HT-29 (cell line): Measurements from ENCODE around the gene PLPP2. TPM values are rescaled to one million over a fixed set of nuclear protein-coding genes. Genes with fewer than 3 reads are reported as not detected.
A peak's percentile ranks its signal among the peaks of the same experiment; 100 is the strongest.

Source experiments
- DNase-seq: peaks from one replicate; pipeline ENCODE4 v3.0.0-alpha.2; 2015; ENCODE audit warnings: low spot score
- total RNA-seq: library from RNA; depleted of rRNA; stranded (reverse); fragments of >200 nt; shearing (Covaris generic); gene quantifications from 2 replicates; pipeline ENCODE4 v1.2.3, GENCODE V29; 2014

The PLPP2 gene
- total RNA-seq, 1 experiment from 2014 or later, result 226 TPM

- DNase-seq, result no peak
These were observed 24.6 kb upstream of the PLPP2 start for GRCh38 chr19:315811-316210.

DNA sequence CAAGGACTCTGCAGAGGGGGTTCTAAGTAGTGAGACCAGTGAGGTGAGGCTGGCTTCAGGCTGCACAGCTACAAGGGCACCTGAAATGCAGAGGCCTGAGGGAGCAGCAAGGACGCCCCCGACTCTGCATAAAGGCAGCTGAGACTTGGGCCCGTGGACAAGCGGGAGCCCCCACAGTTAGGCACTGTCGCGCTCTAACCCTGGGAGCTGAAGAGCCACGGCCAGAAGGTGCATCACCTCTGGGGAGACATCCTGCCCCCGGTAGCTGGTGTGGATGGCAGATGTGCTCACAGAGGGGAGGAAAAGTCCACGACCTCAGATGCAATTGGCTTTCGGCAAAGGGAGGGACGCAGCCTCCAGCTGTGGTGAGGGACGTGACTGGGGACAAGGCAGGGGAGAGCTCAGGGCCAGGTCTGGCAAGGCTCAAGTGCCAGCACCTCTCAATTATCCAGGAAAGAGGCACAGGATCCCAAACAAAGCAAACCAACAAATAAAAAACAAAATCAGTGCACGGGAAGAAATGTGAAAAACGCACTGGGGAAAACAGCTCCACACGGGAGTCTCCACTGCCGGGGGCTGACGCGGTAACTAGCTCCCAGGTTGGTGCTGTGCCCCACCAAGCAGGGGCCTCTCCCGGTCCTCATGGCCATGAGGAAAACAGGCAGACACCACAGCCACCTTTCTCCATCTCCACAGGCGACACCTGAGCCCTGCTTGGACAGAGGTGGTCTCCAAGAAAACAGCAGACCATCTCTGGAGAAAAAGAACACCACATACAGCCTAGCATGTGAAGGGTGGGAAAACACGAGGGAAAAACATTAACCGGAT lies 23.0 kb upstream of the PLPP2 start:
- DNase-seq, result no peak

- DNase-seq, result no peak
These were observed 22.2 kb upstream of the PLPP2 start for GRCh38 chr19:313169-313987.

DNA sequence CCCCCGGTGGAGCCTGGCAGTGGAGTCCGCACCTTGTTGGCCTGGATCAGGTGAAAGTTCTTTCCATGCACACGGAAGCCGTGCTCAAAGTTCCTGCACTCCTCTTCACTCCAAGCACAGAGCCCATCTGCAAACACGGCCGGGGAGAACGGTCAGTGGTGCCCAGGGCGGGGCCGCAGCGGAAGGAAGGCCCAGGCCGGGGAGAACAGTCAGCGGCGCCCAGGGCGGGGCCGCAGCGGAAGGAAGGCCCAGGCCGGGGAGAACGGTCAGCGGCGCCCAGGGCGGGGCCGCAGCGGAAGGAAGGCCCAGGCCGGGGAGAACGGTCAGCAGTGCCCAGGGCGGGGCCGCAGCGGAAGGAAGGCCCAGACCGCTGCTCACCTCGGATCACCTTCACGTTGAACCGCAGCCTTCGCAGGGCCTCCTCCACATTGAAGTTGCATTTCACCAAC lies 20.6 kb upstream of the PLPP2 start:
- no peak for DNase-seq

DNA sequence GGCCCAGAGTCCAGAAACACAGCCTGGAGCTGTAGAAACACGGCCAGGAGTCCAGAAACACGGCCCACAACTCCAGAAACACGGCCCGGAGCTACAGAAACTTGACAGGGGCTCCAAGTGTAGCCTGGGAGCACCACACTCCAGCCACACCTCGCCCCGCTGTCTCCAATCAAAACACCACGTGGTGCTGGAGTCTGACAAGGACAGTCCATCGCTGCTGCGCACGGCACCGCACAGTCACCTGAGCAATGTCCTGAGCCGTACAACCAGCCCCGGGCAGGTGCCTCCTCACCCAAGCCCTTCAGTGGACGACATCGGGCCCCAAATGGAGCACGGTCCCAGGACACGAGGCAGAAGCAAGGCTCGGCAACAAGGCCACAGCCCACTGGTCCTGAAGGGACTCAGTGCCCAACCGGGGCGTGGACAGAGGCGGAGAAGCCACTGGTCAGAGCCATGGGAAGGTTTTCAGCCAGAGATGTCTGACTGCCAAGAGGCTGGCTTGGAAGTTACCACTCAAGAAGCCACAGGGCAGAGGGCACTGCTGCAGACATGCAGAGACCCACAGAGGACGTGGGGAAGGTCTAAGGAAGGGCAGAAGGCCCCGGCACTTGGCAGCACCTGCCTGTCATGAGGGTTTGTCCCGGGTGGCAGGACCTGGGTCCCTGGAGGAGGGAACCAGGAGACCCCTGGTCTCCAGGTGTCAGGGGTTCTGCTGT lies 19.7 kb upstream of the PLPP2 start:
- no peak for DNase-seq

DNA sequence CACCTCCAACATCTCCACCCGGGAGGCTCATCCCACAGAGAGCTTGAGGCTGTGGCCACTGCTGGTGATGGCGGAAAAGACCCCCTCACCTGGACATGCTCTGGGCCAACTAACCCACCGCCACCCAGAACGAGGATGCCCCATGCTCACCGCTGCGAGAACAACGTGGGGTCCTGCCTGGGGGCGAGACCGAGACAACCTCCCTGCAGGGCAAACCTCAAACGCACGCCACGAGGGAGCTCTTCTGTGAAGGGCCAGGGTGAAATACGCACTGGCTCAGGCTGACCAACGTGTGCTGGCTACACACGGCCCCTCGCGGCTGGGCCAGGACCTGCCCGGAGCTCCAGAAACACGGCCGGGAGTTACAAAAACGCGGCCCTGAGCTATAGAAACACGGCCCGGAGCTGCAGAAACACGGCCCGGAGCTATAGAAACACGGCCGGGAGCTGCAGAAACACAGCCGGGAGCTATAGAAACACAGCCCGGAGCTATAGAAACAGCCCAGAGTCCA lies 19.0 kb upstream of the PLPP2 start:
- DNase-seq, result no peak

GRCh38 chr19:309206-309565 lies 18.0 kb upstream of the PLPP2 start:
- no peak for DNase-seq

DNA sequence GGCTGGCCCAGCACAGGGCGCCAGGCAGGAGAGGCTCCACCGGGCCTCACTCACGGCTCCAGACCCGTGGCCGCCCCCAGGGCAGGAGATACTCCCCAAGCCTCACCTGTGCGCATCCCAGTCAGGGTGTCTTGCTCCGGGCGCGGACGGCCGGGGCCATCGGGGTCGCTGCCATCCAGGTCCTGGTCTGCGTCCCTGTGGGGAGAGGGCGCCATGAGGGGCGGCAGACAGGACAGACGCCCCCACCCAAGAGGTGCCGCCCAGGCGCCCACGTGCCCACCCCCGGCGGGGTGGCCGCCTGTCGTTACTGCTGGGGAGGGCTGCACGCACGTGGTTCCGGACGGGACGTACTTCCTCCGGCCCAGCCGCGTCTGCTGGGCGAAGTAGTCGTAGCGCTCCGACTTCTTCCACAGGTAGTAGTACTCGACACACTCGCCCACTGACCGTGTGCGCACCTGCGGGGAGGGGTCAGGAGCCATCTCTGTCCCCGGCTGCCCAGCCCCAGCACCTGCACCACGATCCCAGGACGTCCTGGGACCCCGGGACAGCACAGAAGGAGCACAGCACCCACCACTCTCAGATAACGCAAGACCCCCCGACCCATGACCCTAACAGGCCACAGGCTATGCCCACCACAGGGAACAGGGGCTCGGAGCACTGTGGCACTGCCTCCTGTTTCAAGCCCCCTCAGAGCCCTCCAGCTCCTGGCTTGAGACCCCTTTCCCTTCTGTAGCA lies 17.4 kb upstream of the PLPP2 start:
- DNase-seq, result no peak

- DNase-seq, result no peak
These were observed 16.7 kb upstream of the PLPP2 start for GRCh38 chr19:307793-308420.

- DNase-seq, result no peak
These were observed 15.9 kb upstream of the PLPP2 start for GRCh38 chr19:307111-307531.

- DNase-seq, result no peak
These were observed 15.1 kb upstream of the PLPP2 start for GRCh38 chr19:306151-306900.

DNA sequence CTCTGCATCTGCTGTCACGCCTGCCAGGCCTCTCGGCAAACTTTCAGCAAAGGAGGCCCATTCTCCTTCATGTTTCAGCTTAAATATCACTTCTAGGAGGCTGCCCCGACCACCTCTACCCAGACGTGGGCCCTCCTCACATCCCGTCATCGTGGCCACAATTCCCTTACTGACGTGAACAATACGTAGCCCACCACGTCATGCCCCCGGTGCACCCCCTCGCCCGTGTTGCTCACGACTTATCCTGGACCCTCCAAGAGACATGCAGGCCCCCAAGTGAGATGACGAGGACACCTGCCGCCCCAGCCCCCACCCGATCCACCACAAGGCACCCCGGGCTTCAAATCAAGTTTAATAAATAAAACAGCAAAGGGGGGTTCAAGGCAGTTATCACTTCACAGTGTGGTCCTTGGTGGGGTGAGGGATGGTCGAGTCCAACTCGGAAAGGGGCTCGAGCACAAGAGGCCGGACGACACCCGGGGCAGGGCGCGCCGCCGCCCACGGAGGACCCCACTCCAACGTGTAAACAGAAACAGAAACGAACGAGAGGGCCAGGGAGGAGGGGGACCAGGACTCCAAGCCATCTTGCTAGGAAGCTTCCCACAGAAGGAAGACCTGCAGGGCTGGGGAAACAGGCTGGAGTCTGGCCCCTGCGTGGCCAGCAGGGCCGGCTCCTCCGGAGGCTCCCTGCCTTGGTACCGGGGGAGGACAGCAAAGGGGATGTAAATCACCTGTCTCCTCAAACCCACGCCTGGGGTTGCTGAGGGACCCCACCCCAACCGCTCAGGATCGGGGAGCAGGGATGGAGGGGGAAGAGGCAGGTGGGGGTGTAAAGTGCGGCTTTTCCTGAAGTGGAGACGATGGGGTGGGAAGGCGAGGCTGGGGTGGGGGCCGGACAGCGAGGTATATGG lies 14.3 kb upstream of the PLPP2 start:
- DNase-seq, result no peak

GRCh38 chr19:296476-297225 lies 5.4 kb upstream of the PLPP2 start:
- no peak for DNase-seq

GRCh38 chr19:295687-296370 lies 4.6 kb upstream of the PLPP2 start:
- DNase-seq, result no peak

DNA sequence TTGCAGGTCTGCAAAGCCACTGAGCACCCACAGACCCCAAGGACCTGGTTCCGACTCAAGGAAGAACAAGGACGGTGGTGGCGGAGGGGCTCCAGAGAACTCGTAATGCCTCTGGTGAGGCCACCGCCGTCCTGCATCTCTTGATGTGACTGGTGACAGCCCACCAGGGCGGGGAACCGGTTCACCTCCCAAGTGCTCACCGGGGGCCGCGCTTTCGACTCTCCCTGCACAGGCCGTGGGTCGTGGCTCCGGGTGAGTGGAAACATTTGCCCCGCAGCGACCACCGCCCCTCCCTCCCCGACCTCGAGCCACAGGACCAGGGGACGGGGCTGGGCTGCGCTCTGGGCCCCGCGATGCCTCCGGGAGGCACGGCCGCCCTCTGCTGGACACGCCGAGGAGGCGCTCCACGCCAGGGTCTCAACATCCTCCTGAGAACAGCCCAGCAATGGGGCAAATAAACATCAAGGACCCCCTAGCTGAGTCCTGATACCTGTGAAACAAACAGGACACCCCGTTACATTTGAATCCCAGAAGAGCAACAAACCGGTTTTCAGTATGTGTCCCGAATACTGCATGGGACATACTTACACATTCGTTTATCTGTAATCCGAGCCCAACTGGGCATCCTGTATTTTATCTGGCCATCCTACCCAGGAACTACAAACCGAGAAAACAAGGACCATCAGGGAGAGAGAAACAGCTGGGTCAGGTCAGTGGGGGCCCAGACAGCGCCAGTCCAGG lies 3.9 kb upstream of the PLPP2 start:
- DNase-seq, result peak; percentile 31

DNA sequence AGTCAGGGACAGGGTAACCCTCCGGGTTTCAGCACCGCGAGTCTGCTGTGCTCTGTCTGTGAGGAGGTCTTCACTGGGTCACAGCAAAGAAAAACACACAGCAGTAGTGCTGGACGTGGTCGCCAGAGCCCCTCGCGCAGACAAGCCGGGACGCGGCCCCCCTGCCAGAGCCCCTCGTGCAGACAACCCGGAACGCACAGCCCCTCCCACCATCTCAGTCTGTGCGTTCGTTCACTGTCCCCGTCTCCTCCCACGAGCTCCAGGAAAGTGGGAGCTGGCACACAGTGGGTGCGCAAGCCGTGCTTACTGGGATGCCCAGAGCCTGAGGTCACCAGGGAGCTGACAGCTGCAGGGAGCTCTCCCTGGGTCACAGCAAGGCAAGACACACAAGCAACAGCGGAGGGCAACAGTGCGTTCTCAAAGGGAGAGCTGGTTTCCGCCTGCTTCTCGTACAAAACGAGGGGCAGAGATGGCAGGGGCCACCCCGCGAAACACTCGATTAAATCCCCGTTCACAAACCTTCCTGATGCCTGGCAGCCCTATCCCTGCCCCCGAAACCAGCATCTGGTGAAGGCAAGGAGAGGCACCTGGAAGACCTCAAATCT lies 3.2 kb upstream of the PLPP2 start:
- no peak for DNase-seq
